Pons (tissue), 1 donor: ENCODE data around the gene STIP1.
"Not testable (repeated sequence)": the region's sequence is repeated elsewhere in the genome, so short reads cannot be mapped to it uniquely, and the experiment has no call there.

Source experiments
- DNase-seq: peaks from one replicate; pipeline ENCODE4 v3.0.0-alpha.2; 2016; ENCODE audit warnings: low spot score

STIP1 gene

DNA sequence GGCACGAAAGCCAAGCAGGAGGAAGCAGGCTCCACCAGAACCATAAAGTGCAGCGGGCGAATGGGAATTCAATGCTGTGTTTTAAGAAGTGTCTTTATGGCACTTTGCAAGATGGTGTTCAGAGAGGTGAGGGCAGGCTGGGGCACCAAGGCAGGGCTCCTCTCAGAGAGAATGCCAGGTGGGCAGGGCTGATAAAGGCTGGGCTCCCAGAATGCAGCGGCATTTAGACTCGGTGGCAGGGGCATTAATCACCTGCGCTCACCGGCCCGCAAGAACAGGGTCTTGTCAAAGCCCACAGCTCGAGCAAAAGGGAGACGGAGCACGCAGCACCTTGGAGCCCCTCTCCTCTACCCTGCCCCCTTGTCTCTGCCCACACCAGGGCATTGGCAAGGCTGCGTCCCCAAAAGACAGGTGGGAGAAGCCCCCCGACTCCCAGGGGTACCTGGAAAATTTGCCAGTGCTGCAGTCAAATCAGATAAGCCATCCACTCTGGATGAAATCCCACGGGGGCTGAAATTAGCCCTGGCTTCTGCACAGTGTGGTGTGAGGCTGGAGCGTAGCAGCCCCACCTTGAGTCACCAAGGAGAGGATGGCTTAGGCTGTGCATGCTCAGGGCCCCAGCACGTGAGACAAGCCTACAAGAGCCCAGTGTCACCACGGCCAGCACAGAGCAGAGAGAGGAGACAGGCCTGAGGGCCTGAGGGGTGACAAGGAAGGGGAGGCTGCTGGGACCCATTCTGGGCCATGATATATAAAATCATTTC, 28.2 kb upstream of the STIP1 start:
- no peak for DNase-seq

DNA sequence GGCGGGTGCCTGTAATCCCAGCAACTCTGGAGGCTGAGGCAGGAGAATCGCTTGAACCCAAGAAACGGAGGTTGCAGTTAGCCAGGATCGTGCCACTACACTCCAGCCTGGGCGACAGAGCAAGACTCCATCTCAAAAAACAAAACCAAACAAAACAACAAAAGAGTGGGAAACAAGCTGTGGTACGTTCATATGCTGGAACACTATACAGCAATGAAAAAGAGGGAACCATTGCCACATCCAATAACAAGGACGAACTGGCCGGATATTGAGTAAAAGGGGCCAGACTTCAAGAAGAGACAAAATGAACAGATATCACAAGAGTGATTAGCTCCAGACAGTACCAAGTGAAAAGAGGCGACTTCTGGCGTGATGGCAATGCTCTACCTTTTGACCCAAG, 24.9 kb upstream of the STIP1 start:
- no peak for DNase-seq

DNA sequence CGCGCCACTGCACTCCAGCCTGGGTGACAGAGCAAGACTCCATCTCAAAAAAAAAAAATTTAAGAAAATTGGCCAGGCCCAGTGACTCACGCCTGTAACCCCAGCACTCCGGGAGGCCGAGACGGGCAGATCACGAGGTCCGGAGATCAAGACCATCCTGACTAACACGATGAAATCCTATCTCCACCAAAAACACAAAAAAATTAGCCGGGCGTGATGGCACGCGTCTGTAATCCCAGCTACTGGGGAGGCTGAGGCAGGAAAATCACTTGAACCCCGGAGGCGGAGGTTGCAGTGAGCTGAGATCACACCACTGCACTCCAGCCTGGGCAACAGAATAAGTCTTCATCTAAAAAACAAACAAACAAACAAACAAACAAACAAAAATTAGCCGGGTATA, 23.2 kb upstream of the STIP1 start:
- not testable (repeated sequence) for DNase-seq

DNA sequence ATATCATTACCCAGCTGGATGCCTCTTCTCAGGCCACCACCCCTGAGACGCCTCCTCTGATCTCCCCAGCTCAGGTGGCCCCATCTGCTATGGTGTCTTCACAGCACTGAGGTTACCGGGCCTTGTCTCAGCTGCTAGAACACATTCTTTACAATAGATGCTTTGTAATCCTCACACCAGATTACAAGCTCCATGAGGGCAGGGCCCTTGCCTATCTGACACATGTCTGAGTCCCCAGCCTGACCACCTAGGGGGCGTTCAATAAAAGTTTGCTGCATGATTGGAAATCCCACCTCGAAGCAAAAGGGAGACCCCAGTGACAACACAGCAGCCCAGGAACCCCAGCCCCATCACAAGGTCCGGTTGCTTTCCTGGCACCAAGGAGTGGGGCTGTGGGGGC, 22.0 kb upstream of the STIP1 start:
- no peak for DNase-seq

DNA sequence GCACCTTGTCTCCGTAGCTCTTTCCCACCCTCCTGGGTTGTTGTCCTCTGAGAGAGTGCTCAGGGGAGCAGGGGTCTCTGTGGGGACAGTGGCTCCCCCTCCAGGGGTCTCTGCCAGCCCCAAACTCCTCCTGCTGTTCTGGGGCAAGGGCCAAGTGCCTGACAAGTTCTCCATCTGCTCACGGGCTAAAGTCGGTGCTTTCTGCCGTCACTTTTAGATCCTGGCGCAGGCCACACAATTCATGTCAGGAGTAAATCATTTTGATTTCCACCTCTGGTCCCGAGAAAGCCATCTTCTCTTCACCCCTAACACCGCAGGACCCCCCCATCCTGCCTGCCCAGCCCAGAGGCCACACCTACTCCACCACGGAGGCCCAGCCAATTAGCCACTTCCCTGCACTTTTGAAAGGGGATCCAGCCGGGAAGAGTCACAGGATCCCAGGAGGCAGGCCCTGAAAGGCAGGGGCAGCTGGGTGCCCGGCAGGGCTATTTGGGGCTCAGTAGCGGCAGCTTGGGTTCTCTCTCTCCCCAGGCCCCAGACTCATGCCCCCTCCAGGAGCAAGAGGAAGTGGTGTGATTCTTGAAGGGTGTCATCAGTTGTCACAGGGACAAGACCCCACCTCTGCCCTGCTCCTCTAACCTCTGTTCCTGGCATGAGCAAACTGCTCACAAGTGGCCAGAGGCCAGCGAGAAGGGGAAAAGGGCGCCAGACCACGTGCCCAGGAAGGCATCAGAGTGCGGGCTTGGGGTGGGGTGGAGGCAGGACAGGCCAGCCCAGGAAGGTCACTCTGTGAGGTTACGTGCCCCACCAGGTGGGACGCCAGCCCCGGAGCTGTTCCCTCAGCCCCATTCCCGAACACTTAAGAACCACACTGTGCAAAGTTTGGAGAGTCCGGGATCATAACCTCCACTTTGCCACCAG, 21.3 kb upstream of the STIP1 start:
- DNase-seq, result no peak

DNA sequence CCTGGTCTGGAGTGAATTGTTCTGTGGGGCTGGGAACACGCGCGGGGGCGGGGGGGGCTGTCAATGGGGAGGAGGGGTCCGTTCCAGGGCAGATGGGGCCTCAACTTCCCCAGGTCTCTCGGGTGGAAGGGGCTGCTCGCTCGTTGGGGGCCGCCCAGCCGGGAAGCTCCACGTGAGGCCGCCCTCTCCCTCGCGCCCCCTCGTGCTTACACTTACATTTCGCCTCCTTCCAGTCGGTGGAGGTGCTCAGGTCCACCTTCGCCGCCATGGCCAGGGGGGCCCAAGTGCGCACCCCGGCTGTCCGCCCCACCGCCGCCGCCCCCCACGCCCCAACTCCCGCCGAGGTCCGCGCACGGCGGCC, 20.5 kb upstream of the STIP1 start:
- DNase-seq, result no peak

DNA sequence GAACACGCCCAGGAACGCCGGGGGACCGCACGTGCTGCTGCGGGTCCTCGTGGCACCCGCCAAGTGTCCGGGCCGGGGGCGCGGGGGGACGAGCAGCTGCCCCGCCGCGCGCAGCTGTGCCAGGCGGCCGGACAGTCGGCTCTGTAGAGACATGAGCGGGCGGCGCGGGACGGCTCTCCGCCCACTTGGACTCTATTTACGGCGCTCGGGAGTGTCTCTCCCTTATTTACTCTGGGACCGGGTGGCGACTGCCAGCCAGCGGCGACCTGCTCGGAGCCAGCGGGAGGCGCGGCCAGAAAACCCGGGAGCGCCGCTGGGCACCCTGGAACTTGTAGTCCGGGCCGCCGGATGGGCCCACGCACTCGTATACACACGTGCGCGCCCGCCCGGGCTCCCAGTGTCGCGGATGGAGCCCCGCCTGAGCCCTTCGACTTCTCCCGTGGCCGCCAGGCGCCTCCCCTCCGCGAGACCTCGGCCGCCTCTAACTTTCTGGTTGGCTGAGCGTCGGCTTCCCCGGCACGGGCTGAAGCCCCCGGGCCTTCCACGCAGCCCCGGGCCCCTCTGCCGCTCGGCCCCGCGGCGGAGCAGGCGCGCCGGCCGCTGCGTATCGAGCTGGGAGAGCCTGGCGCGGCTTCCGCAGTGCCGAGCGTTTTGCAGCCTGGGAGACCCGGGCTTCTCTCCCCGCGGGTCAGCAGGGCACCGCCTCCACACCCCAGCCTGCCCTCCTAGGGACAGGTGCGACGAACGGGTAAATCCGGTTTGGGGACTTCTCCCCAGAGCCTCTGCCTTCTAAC, 19.9 kb upstream of the STIP1 start, which contains the start of gene MACROD1:
Gene MACROD1 (minus strand): TSS at position 272 of the 794 bp plus-strand sequence. CDS start 119 bp downstream, at position 153.
- no peak for DNase-seq

DNA sequence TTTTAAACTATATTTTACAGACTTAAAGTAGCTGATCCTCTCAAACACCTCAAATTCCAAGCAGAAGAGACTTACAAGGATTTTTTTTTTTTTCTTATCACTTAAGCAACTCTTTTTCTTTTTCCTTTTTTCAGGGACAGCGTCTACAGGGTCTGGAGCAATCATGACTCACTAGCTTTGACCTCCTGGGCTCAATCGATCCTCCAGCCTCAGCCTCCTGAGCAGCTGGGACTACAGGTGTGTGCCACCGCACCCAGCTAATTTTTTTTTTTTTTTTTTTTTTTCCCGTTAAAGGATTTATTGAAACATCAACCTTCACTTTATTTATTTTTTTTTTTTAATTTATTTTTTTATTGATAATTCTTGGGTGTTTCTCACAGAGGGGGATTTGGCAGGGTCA, 15.6 kb upstream of the STIP1 start:
- DNase-seq, result no peak

DNA sequence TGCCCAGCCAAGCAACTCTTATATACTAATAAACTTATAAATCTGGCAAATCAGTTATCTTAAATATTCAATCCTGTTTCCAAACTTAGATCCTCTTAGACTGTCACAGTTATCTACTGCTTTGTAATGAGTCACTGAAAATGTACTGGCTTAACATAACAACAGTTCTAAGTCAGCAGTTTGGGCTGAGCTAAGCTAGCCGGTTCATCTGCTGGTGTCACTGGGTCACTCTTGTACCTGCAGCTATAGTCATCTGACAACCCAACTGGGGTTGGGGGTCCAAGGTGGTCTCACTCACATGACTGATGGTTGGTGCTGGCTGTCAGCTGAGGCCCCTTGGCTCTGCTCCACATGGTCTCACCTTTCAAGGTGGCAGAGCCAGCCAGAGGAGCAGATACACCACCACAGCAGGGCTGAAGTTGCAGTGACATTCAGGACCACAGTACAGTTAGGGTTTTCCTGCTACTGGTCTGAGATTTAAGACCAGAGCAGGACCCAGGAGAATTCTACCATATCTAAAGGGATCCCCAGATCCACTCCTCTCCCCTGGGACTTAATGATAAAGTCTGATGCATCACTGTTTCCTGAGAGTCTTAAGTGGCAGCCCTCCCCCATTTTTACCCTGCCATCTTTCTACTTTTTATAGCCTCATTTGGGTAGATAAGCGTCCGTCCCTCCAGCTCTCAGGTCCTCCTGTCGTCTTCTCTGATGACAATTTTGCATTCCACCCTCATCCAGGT, 12.2 kb upstream of the STIP1 start:
- no peak for DNase-seq

DNA sequence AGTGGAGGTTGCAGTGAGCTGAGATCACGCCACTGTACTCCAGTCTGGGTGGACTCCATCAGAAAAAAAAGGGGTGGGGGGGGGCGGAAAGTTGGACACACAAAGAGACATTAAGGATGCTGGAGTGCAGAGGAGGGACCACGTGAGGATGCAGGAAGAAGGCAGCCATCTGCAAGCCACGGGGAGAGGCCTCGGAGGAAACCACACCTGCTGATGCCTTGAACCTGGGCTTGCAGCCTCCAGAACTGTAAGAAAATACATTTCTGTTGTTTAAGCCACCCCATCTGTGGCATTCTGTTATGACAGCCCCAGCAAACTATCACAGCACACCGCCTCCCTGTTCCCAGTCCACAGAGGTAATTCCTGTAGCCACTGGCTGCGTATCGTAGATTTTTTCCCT, 9.2 kb upstream of the STIP1 start:
- no peak for DNase-seq

DNA sequence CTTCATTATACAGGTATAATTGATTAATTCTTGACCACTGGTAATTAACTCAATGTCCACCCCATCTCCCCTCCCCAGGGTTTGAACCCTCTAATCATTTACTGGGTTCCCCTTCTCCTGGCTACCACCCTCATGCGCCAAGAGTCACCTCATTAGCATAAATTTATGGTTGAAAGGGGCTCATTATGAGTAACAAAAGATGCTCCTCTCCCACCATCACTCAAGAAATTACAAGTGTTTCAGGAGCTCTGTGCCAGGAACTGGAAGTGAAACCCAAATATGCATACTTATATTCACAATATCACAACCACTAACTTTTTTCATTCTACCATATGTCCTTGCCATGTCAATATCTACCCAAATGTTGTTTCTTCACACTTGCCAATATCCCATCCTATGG, 7.8 kb upstream of the STIP1 start:
- no peak for DNase-seq

DNA sequence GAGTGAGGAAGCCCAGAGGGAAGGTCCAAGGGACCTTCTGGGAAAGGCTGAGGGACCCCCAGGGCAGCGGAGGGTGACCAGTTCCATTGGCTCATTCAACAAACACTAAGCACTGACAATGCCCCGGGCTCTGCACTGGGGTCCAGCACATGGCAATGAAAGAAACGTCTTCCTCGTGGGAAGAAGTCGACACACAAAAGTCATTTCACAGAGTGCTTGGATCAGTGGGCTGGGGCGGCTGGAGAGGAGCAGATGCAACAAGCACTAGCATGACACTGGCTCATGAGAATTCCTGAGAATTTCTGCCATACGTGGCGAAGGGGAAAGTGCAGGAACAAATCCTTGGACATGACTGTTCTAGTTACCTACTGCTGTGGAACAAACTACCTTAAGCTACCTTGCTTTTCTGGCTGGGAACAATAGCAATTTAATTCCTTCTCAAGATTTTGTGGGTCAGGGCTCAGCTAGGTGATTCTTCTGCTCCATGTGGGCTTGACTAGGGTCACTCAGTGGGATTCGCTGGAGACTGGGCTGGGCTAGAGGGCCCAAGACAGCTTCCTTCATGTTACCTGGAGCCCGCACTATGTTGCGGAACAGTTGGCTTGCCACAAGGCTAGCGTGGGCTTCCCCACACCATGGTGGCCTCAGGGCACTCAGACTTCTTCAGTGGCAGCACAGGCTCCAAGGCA, 6.9 kb upstream of the STIP1 start:
- DNase-seq, result no peak

DNA sequence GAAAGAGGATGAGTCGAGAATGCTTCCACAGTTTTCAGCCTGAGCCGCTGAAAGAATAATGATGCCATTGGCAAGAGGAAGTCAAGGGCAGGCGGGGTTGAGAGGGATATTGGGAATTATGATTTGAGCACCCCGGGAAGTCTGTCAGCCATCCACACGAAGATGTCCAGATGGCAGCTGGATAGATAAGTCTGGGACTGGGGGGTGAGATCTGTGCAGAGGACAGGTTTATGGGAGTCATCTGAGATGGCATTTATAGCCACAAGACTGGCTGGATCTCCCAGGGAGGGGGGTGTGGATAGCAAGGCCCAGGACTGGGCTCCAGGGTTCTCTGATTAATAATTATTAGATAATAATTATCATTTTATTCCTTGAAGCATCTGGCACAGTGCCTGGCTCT, 5.1 kb upstream of the STIP1 start:
- DNase-seq, result no peak

DNA sequence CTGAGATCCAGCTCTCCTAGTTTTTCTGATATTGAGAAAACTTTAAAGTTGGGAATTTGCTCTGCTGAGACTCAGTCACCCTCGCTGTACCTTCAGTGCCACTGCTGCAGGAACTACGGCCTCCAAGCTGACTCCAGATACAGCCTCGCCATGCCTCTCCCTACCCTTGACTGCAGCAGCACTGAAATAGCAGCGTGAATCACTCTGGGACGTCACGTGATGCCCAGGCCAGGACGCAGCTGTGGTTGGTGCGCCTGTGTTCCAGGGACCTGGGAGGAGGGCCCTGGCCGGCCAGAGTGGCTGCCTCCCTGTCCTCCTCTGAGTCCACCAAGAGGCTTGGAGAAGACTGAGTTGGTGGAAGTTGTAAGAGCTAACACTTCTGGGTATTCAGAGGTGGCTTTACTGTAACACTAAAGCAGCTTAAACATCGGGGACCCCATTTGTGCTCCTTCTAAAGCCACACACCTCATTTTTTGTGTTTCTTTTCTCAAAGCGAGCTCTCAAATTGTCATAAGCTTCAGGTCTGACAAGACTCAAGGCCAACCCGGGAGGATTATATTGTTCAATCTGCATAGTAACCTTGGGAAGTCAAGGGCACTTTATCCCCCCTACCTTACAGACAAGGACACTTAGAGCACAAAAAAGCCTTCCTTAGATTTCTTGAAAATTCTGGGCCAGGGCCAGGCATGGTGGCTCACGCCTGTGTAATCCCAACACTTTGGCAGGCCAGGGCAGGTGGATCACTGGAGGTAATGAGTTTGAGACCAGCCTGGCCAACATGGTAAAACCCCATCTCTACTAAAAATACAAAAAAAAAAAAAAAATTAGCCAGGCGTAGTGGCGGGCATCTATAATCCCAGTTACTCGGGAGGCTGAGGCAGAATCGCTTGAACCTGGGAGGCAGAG, 4.2 kb upstream of the STIP1 start:
- DNase-seq, result peak; percentile 96

DNA sequence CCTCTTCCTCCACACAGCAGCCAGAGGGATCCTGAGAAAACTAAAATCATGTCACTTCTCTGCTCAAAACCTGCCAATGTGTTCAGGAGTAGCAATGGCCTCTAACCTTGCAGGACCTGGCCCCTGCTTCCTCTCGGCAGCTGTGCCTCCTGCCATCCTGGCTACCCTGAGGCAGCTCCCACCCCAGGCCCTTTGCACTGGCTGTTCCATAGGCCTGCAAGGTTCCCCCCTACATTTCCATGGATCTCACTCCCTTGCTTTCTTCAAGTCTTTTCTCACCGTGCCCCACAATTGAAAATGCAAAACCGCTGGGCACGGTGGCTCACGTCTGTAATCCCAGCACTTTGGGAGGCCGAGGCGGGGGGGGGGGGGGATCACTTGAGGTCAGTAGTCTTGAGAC, 2.1 kb upstream of the STIP1 start:
- no peak for DNase-seq

DNA sequence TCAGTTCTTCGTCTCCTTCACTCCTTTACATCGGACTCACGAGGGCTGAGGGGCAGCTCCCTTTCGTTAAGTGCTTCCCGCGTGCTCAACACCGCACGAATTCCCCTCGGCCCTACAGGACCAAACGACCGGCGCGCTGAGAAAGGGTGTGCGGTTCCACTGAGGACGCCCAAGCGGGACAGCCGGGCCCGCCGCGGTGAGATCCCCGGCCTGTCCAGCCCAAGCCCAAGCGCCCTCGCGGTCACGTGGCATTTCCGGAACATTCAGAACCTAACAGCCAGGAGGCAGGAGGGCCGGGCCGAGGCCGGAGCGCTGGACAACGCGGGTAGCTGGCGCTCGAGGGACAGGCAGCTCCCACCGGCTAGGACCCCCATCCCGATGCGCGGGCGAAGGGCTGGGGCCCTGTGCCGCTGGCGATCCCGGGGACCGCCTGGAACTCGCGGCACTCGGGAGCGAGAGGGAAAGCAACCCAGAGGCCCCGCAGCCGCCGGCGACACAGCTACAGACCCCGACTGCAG, 737 bp upstream of the STIP1 start:
- peak; percentile 86 for DNase-seq

DNA sequence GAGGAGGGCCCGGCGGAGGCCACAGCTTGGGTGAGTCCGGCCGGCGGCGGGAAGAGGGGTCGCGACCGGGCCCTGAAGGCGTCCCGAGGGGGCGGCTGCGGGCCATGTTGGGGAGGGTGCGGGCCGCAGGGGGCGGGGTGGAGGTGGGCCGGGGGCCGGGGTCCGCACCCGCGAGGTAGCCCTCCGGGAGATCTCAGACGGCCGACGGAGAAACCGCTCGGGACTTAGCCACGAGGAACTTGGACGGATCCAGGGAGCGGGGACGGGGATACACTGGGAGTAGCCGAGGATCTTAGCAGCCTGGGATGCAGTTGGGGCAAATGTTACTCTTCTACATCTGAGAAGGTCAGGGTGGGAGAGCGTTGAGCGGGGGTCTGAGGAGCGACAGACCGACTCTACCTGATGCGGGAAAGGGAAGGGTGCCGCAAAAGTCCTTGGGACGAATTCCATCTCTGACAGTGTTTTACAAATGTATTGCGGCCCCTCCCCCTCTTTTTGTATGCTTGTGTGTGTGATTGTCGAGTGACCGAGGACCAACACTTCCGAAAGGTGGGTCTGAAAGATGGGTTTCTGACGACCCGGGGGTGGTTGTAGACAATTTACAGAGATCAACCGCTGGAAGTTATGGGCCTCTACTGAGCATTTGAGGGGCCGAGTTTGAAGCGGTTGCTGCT, 658 bp downstream of the STIP1 start:
- peak; percentile 52 for DNase-seq

DNA sequence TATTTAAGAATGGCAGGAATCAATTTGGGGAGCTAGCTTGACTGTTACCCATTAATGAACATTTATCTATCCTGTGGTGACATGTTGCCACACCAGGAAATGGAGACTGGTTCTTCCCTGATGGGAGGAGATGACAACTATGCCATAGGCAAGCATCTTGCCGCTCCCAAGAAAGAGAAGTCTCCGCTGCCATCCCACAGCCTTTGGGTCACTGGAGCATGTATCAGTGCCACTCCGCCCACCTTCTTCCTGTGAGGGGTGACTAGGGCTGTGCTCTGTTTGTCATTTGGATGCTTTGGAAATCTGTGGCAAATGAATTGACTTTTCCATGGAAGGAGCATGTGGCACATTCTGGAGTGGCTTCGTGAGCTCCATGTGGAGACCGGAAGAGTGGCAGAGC, 6.5 kb downstream of the STIP1 start:
- DNase-seq, result no peak

DNA sequence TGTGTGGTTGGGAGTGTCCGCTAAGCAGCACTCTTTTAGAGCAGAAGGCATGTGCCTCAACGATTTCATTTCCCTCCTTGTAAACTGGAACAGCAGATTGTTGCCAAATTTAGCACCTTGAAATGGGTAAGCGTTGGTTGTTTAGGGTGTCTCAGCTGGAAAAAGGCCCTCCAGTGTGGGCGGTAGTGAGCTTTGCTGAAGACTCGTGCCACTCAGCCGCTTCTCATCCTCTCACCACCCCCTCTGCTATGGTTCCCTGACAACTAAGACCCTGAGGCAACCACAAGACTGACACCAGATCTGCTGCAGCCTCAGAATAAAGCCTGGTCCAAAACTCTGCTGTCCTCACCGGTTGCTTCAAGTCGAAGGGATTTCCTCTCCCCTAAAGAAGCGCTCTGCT, 10.7 kb downstream of the STIP1 start:
- DNase-seq, result no peak
